ENCODE data around the gene GRID1. TPM values are rescaled to one million over a fixed set of nuclear protein-coding genes. Genes with fewer than 3 reads are reported as not detected.

GRID1 gene
- total RNA-seq, 1 experiment from 2014 or later, result not detected

- Histone ChIP-seq H4K20me1 (ENCODE audit: insufficient read depth) (no peaks in the 10 kb centered on the region), H3K36me3 (ENCODE audit: low read depth) (no peaks in the 10 kb centered on the region), H3K27me3 (ENCODE audit: insufficient read depth, low read depth) (no peaks in the 10 kb centered on the region), H3K9me3 (ENCODE audit: insufficient read depth, low read depth) (no peaks in the 10 kb centered on the region), H3K4me3 (no peak overlapping the region), H3F3A (ENCODE audit: insufficient read depth, low read depth) (no peaks in the 10 kb centered on the region), H3K9me2 (ENCODE audit: insufficient read depth) (no peaks in the 10 kb centered on the region), H2AFZ (no peak overlapping the region), H3K79me2 (ENCODE audit: low read depth) (no peaks in the 10 kb centered on the region), H3K4me1 (replicated peaks; ENCODE audit: insufficient read depth) (no peaks in the 10 kb centered on the region), H3K27ac (no peak overlapping the region), H3K4me2 (no peak overlapping the region)
- ChIA-PET CTCF (no interaction called here), POLR2A (ENCODE audit: unreplicated experiment) (no interaction called here)
- no peak for TF ChIP-seq CTCF (conservative IDR thresholded peaks at IDR 0.05)
- TF ChIP-seq EZH2 (IDR thresholded peaks at IDR 0.05; ENCODE audit: low read depth), result no peak
- no peak for DNase-seq
- BruUV-seq (replicated peaks), result no TSS peak
- intact Hi-C loops (cut with micrococcal nuclease; ENCODE audit: unreplicated experiment), result no loop called here
Observed at GRCh38 chr10:85915245-85915846, 451.2 kb downstream of the GRID1 start.

DNA sequence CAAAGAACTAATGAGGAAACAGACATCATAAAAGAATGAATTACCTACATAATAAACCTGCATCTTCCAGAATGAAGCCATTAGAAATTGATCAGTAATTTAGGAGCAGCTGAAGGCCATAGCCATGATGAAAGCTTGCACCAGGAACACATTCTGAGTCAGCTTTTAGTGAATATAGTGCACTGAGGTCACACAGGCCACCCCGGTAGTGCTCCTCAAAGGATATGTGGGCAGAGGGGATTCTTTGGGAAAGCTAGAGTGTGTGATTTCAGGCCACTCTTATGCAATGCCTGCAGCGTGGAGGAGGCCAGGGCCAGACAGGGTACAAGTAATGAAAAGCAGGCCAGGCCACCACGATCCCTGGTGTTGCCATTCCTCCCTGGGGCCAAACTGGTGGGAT lies 451.9 kb downstream of the GRID1 start:
- Histone ChIP-seq H3K27ac (no peak overlapping the region), H4K20me1 (ENCODE audit: insufficient read depth) (no peaks in the 10 kb centered on the region), H2AFZ (no peak overlapping the region), H3K4me3 (no peak overlapping the region), H3F3A (ENCODE audit: insufficient read depth, low read depth) (no peaks in the 10 kb centered on the region), H3K36me3 (ENCODE audit: low read depth) (no peaks in the 10 kb centered on the region), H3K4me1 (replicated peaks; ENCODE audit: insufficient read depth) (no peaks in the 10 kb centered on the region), H3K9me2 (ENCODE audit: insufficient read depth) (no peaks in the 10 kb centered on the region), H3K27me3 (ENCODE audit: insufficient read depth, low read depth) (no peaks in the 10 kb centered on the region), H3K9me3 (ENCODE audit: insufficient read depth, low read depth) (no peaks in the 10 kb centered on the region), H3K79me2 (ENCODE audit: low read depth) (no peaks in the 10 kb centered on the region), H3K4me2 (no peak overlapping the region)
- no TSS peak for BruUV-seq (replicated peaks)
- TF ChIP-seq EZH2 (IDR thresholded peaks at IDR 0.05; ENCODE audit: low read depth) (no peak), CTCF (conservative IDR thresholded peaks at IDR 0.05) (no peak)
- DNase-seq, result no peak
- intact Hi-C loops (cut with micrococcal nuclease; ENCODE audit: unreplicated experiment), result no loop called here
- ChIA-PET POLR2A (ENCODE audit: unreplicated experiment) (no interaction called here), CTCF (no interaction called here)

- H3K36me3 ChIP-seq (ENCODE audit: low read depth), result no peaks in the 10 kb centered on the region
- H3K4me2 ChIP-seq, result no peak overlapping the region
- no peaks in the 10 kb centered on the region for H4K20me1 ChIP-seq (ENCODE audit: insufficient read depth)
- no peak for TF ChIP-seq CTCF (conservative IDR thresholded peaks at IDR 0.05)
- no peak for TF ChIP-seq EZH2 (IDR thresholded peaks at IDR 0.05; ENCODE audit: low read depth)
- CTCF ChIA-PET, result no interaction called here
- H2AFZ ChIP-seq, result no peak overlapping the region
- no peak overlapping the region for H3K27ac ChIP-seq
- H3K9me3 ChIP-seq (ENCODE audit: insufficient read depth, low read depth), result no peaks in the 10 kb centered on the region
- DNase-seq, result no peak
- H3K79me2 ChIP-seq (ENCODE audit: low read depth), result no peaks in the 10 kb centered on the region
- H3K4me3 ChIP-seq, result no peak overlapping the region
- POLR2A ChIA-PET (ENCODE audit: unreplicated experiment), result no interaction called here
- no TSS peak for BruUV-seq (replicated peaks)
- H3K27me3 ChIP-seq (ENCODE audit: insufficient read depth, low read depth), result no peaks in the 10 kb centered on the region
- intact Hi-C loops (cut with micrococcal nuclease; ENCODE audit: unreplicated experiment), result no loop called here
- H3K9me2 ChIP-seq (ENCODE audit: insufficient read depth), result no peaks in the 10 kb centered on the region
- H3F3A ChIP-seq (ENCODE audit: insufficient read depth, low read depth), result no peaks in the 10 kb centered on the region
- H3K4me1 ChIP-seq (replicated peaks; ENCODE audit: insufficient read depth), result no peaks in the 10 kb centered on the region
Observed at GRCh38 chr10:85908462-85908861, 458.1 kb downstream of the GRID1 start.
